Measurements from ENCODE around the gene MPND.

- TF ChIP-seq CTCF (IDR thresholded peaks at IDR 0.05), result no peak
- TF ChIP-seq POLR2A (IDR thresholded peaks at IDR 0.05), result no peak
These were observed 18.0 kb downstream of the MPND start for GRCh38 chr19:4361152-4362046.

Data from heart left ventricle (tissue), 13 donors.